Muscle layer of duodenum (tissue), 2 donors: ENCODE data around the gene CDK14.

ENCODE experiments used
- H3K27ac ChIP-seq: one replicate; pipeline ENCODE4 v1.7.0; 2013; ENCODE audit warnings: mild to moderate bottlenecking, low read length
- H3K27me3 ChIP-seq: one replicate; pipeline ENCODE4 v1.7.0; 2013; ENCODE audit warnings: low read depth, mild to moderate bottlenecking, control low read depth, low read length
- H3K36me3 ChIP-seq, 2 donors: one replicate each; pipeline ENCODE4 v1.7.0; 2013; ENCODE audit warnings: low read length in 2 of 2, control low read depth in 1 of 2, mild to moderate bottlenecking in 1 of 2; ENCODE audit not compliant: insufficient read depth in 2 of 2, control insufficient read depth in 1 of 2
- H3K4me1 ChIP-seq, 2 donors: one replicate each; pipeline ENCODE4 v1.7.0; 2013; ENCODE audit warnings: low read length in 2 of 2, mild to moderate bottlenecking in 2 of 2, control low read depth in 1 of 2, moderate library complexity in 1 of 2; ENCODE audit not compliant: insufficient read depth in 2 of 2, control insufficient read depth in 1 of 2
- H3K4me3 ChIP-seq, 2 donors: one replicate each; pipeline ENCODE4 v1.7.0; 2013; ENCODE audit warnings: low read length in 2 of 2, low read depth in 1 of 2, mild to moderate bottlenecking in 1 of 2
- H3K9me3 ChIP-seq, 2 donors: one replicate each; pipeline ENCODE4 v1.7.0; 2013; ENCODE audit warnings: low read length in 2 of 2, control low read depth in 1 of 2, mild to moderate bottlenecking in 1 of 2; ENCODE audit not compliant: control insufficient read depth in 1 of 2
- donor health status: healthy.

CDK14 gene

GRCh38 chr7:91239772-91240171 is 643.7 kb downstream of the CDK14 start:
- no peak overlapping the region for H3K27ac ChIP-seq
- H3K9me3 ChIP-seq = no peaks in the 10 kb centered on the region
- no peaks in the 10 kb centered on the region for H3K4me1 ChIP-seq
- H3K4me3 ChIP-seq = no peak overlapping the region
- H3K27me3 ChIP-seq = no peaks in the 10 kb centered on the region
- H3K36me3 ChIP-seq = no peaks in the 10 kb centered on the region

- Histone ChIP-seq H3K4me1 (no peaks in the 10 kb centered on the region), H3K36me3 (no peaks in the 10 kb centered on the region), H3K9me3 (no peaks in the 10 kb centered on the region), H3K27me3 (no peaks in the 10 kb centered on the region), H3K27ac (no peak overlapping the region), H3K4me3 (no peak overlapping the region)
These were observed 644.3 kb downstream of the CDK14 start for GRCh38 chr7:91240376-91240941.

- Histone ChIP-seq H3K36me3 (no peaks in the 10 kb centered on the region), H3K27ac (no peak overlapping the region), H3K4me1 (no peaks in the 10 kb centered on the region), H3K4me3 (no peak overlapping the region), H3K27me3 (no peaks in the 10 kb centered on the region), H3K9me3 (no peaks in the 10 kb centered on the region)
These were observed 646.1 kb downstream of the CDK14 start for GRCh38 chr7:91242097-91242844.

- Histone ChIP-seq H3K4me1 (no peaks in the 10 kb centered on the region), H3K36me3 (no peaks in the 10 kb centered on the region), H3K27me3 (no peaks in the 10 kb centered on the region), H3K27ac (no peak overlapping the region), H3K4me3 (no peak overlapping the region), H3K9me3 (no peaks in the 10 kb centered on the region)
These were observed 647.6 kb downstream of the CDK14 start for GRCh38 chr7:91243591-91244301.

- Histone ChIP-seq H3K27ac (no peak overlapping the region), H3K27me3 (no peaks in the 10 kb centered on the region), H3K9me3 (no peaks in the 10 kb centered on the region), H3K36me3 (no peaks in the 10 kb centered on the region), H3K4me1 (no peaks in the 10 kb centered on the region), H3K4me3 (no peak overlapping the region)
These were observed 651.4 kb downstream of the CDK14 start for GRCh38 chr7:91247500-91247899.

- Histone ChIP-seq H3K36me3 (no peaks in the 10 kb centered on the region), H3K4me3 (no peak overlapping the region), H3K4me1 (no peaks in the 10 kb centered on the region), H3K27me3 (no peaks in the 10 kb centered on the region), H3K9me3 (no peaks in the 10 kb centered on the region), H3K27ac (no peak overlapping the region)
These were observed 652.9 kb downstream of the CDK14 start for GRCh38 chr7:91248996-91249395.

- Histone ChIP-seq H3K36me3 (no peaks in the 10 kb centered on the region), H3K4me3 (no peak overlapping the region), H3K27me3 (no peaks in the 10 kb centered on the region), H3K9me3 (no peaks in the 10 kb centered on the region), H3K27ac (no peak overlapping the region), H3K4me1 (no peaks in the 10 kb centered on the region)
These were observed 653.5 kb downstream of the CDK14 start for GRCh38 chr7:91249506-91250233.

GRCh38 chr7:91250706-91251105 is 654.6 kb downstream of the CDK14 start:
- no peaks in the 10 kb centered on the region for H3K4me1 ChIP-seq
- H3K27me3 ChIP-seq = no peaks in the 10 kb centered on the region
- H3K4me3 ChIP-seq = no peak overlapping the region

GRCh38 chr7:91251877-91252276 is 655.8 kb downstream of the CDK14 start:
- H3K4me3 ChIP-seq = no peak overlapping the region
- no peaks in the 10 kb centered on the region for H3K36me3 ChIP-seq
- no peaks in the 10 kb centered on the region for H3K9me3 ChIP-seq
- no peaks in the 10 kb centered on the region for H3K4me1 ChIP-seq
- H3K27ac ChIP-seq = no peak overlapping the region
- no peaks in the 10 kb centered on the region for H3K27me3 ChIP-seq

More at GRCh38 chr7:91250706-91251105, 654.6 kb downstream of the CDK14 start:
- Histone ChIP-seq H3K9me3 (no peaks in the 10 kb centered on the region), H3K36me3 (no peaks in the 10 kb centered on the region), H3K27ac (no peak overlapping the region)
